GM13976 (cell line): Measurements from ENCODE around the gene RNF123.

ENCODE experiments used
- DNase-seq: peaks from one replicate; pipeline ENCODE4 v3.0.0; 2012; ENCODE audit warnings: low spot score
- in situ Hi-C: fragments of 300-500 bp; cut with MboI; formaldehyde crosslinking; loops from one replicate; pipeline ENCODE4 v1.12.0; 2022; ENCODE audit warnings: low sequenced_read_pairs, mixed read lengths, inconsistent platforms; ENCODE audit not compliant: unreplicated experiment
- TF ChIP-seq, protein P1 (sequence below): IDR thresholded peaks from 2 replicates; pipeline ENCODE4 v1.5.1; 2012; ENCODE audit warnings: borderline replicate concordance, mild to moderate bottlenecking; ENCODE audit not compliant: insufficient read depth; ENCODE audit errors: extremely low read depth, missing control alignments, control extremely low read depth

The RNF123 gene

DNA sequence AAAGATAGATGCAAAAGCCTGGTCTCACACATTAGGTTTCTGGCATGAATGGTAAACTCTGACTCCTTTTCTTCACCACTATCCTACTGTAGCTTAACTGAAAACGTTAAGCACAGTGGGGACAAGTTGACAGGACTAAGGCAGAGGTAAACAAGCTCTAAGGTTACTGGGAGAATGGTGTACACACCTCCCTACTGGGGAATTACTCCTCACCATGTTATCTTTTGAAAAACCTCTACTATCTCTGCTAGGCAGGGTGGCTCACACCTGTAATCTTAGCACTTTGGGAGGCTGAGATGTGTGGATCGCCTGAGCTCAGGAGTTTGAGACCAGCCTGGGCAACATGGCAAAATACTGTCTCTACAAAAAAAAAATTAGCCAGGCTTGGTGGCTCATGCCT, 67.8 kb downstream of the RNF123 start:
- in situ Hi-C loops, result no loop called here
- DNase-seq, result no peak
- TF ChIP-seq, protein P1, sequence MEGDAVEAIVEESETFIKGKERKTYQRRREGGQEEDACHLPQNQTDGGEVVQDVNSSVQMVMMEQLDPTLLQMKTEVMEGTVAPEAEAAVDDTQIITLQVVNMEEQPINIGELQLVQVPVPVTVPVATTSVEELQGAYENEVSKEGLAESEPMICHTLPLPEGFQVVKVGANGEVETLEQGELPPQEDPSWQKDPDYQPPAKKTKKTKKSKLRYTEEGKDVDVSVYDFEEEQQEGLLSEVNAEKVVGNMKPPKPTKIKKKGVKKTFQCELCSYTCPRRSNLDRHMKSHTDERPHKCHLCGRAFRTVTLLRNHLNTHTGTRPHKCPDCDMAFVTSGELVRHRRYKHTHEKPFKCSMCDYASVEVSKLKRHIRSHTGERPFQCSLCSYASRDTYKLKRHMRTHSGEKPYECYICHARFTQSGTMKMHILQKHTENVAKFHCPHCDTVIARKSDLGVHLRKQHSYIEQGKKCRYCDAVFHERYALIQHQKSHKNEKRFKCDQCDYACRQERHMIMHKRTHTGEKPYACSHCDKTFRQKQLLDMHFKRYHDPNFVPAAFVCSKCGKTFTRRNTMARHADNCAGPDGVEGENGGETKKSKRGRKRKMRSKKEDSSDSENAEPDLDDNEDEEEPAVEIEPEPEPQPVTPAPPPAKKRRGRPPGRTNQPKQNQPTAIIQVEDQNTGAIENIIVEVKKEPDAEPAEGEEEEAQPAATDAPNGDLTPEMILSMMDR, result no peak

DNA sequence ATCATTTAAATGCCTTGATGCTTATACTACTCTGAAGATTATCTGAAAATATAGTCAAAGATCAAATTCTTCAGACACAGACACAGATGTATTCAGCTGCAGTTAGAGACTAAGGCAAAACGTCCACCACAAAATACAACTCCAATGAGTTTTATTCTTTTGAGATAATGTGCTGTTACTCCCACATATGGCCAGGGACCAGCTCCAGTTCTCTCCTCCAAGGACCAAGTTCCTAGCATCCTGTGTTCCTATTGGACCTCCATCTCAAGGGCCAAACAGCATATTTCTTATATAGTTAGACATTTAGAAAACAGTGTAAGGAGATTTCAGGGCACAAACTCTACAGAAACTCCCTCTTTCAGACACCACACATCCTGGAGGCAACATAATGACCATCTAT, 69.9 kb downstream of the RNF123 start:
- in situ Hi-C loops, result no loop called here
- TF ChIP-seq, protein P1, result no peak
- DNase-seq, result no peak

DNA sequence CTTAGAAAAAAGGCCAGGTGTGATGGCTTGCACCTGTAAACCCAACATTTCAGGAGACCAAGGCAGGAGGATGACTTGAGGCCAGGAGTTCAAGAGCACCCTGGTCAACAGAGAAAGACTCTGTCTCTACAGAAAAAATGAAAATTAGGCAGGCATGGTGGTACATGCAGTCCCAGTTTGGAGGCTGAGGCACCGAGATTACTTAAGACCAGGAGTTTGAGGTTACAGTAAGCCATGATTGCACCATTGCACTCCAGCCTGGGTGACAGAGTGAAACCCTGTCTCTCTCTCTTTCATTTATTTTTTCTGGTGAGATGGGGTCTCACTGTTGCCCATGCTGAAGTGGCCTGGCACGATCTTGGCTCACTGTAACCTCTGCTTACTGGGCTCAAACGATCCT, 72.3 kb downstream of the RNF123 start:
- TF ChIP-seq, protein P1, result no peak
- DNase-seq, result no peak
- in situ Hi-C loops, result no loop called here

DNA sequence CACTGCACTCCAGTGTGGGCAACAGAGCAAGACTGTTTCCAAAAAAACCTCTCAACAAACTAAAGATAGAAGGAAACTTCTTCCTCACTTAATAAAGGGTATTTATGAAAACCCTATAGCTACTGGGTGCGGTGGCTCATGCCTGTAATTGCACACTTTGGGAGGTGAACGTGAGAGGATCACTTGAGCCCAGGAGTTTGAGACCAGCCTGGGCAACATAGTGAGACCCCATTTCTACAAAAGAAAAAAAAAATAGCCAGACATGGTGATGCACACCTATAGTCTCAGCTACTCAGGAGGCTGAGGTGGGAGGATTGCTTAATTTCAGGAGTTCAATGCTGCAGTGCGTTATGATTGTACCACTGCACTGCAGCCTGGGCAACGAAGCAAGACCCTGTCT, 74.6 kb downstream of the RNF123 start:
- in situ Hi-C loops, result no loop called here
- no peak for DNase-seq
- TF ChIP-seq, protein P1, result no peak

DNA sequence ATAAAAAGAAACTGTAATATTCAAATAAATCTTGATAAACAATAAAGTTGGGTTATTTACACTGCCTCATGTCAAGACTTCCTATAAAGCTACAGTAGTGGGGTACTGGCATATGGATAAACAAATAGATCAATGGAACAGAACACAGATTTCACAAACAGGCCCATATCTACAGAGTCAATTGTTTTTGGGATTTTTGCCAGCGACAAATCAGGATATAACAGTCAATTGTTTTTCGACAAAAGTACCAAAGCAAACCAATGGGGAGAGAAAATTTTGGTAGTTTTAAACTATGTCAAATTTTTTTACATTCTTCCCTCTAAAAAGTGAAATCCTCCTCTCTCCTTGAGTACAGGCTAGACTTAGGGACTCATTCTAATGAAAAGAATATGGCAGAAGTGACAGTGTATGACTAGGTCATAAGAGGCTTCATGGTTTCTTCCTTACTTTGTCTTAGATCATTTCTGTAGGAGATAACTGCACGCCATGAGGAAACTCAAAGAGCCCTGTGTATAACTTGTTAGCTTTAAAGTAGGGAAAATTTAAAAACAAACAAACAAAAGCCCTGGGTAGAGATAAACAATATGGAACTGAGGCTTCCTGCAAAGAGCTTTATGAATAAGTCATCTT, 80.0 kb downstream of the RNF123 start:
- in situ Hi-C loops, result no loop called here
- DNase-seq, result no peak
- TF ChIP-seq, protein P1, result no peak

DNA sequence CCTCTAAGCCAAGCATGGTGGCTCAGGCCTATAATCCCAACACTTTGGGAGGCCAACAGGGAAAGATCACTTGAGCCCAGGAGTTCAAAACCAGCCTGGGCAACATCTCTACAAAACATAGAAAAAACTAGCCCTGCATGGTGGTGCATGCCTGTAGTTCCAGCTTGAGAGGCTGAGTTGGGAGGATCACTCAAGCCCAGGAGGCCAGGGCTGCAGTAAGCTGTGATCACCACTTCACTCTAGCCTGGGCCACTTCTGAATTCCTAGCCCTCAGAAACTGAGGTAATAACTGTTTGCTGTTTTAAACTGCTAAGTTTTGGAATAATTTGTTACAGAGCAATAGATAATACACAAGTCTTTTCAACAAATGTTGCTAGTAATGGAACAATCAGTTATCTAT, 80.6 kb downstream of the RNF123 start:
- TF ChIP-seq, protein P1, result no peak
- in situ Hi-C loops, result no loop called here
- no peak for DNase-seq
